WTC11 (cell line): ENCODE data around the gene BOD1. TPM values are rescaled to one million over a fixed set of nuclear protein-coding genes. Genes with fewer than 3 reads are reported as not detected.

Experiments
- ATAC-seq: fragments of 200-7000 bp; cut with Tn5 transposase; 2 replicates; pipeline ENCODE4 v1.10.0; 2021; ENCODE audit warnings: mild to moderate bottlenecking, moderate library complexity
- CTCF ChIA-PET: fragments of 300-600 bp; sonication (Branson Sonifier 250); formaldehyde crosslinking; loops from one replicate; lab custom pipeline; 2021; ENCODE audit warnings: antibody characterized with exemption; lab: Charles Lee
- POLR2A ChIA-PET: fragments of 350-600 bp; sonication (Branson Sonifier 250); formaldehyde crosslinking; loops from one replicate; lab custom pipeline; 2021; ENCODE audit warnings: antibody characterized with exemption; lab: Charles Lee
- DNase-seq: peaks from one replicate; pipeline ENCODE4 v3.0.0; 2021; ENCODE audit warnings: low spot score
- H3K27ac Mint-ChIP-seq: 2 replicates; pipeline ENCODE4 v1.8.0; 2021; ENCODE audit warnings: mixed read lengths
- H3K27me3 Mint-ChIP-seq: 2 replicates; pipeline ENCODE4 v1.8.0; 2021; ENCODE audit warnings: low read depth, mild to moderate bottlenecking, moderate library complexity, mixed read lengths
- H3K36me3 Mint-ChIP-seq: 2 replicates; pipeline ENCODE4 v1.8.0; 2021; ENCODE audit warnings: mixed read lengths
- H3K4me1 Mint-ChIP-seq: 2 replicates; pipeline ENCODE4 v1.8.0; 2022; ENCODE audit warnings: mixed read lengths
- H3K4me3 Mint-ChIP-seq: 2 replicates; pipeline ENCODE4 v1.8.0; 2021; ENCODE audit warnings: mild to moderate bottlenecking, moderate library complexity, mixed read lengths
- H3K9me3 Mint-ChIP-seq: 2 replicates; pipeline ENCODE4 v1.8.0; 2021; ENCODE audit warnings: mixed read lengths
- GABPB1 ChIP-seq: sonication (generic); formaldehyde crosslinking; IDR thresholded peaks from 2 replicates; pipeline ENCODE4 v1.8.1; 2023; ENCODE audit warnings: mild to moderate bottlenecking, missing genetic modification reagents
- NR1H2 ChIP-seq: sonication (generic); formaldehyde crosslinking; IDR thresholded peaks from 2 replicates; pipeline ENCODE4 v1.9.0; 2021; ENCODE audit warnings: mild to moderate bottlenecking, moderate library complexity, missing genetic modification reagents
- OVOL2 ChIP-seq: fragments of 250-450 bp; sonication (Bioruptor Pico); IDR thresholded peaks from 2 replicates; pipeline ENCODE4 v1.9.0; 2021; ENCODE audit warnings: mild to moderate bottlenecking, borderline replicate concordance
- RORB ChIP-seq: fragments of 250-450 bp; sonication (Bioruptor Pico); IDR thresholded peaks from 2 replicates; pipeline ENCODE4 v1.9.0; 2021; ENCODE audit warnings: mild to moderate bottlenecking
- SMAD4 ChIP-seq: sonication (generic); formaldehyde crosslinking; IDR thresholded peaks from 2 replicates; pipeline ENCODE4 v1.8.0; 2022; ENCODE audit warnings: mild to moderate bottlenecking, missing genetic modification reagents
- ZNF263 ChIP-seq: sonication (generic); formaldehyde crosslinking; IDR thresholded peaks from 2 replicates; pipeline ENCODE4 v1.8.1; 2022; ENCODE audit warnings: low read depth, mild to moderate bottlenecking, moderate library complexity, missing genetic modification reagents
- ZNF317 ChIP-seq: sonication (generic); formaldehyde crosslinking; IDR thresholded peaks from 2 replicates; pipeline ENCODE4 v1.8.1; 2023; ENCODE audit warnings: low read depth, mild to moderate bottlenecking, moderate library complexity, missing genetic modification reagents, borderline replicate concordance
- ZNF396 ChIP-seq: fragments of 250-450 bp; sonication (Bioruptor Pico); IDR thresholded peaks from 2 replicates; pipeline ENCODE4 v1.8.0; 2021; ENCODE audit warnings: mild to moderate bottlenecking, moderate library complexity, borderline replicate concordance
- ZNF671 ChIP-seq: fragments of 250-450 bp; sonication (Bioruptor Pico); IDR thresholded peaks from 2 replicates; pipeline ENCODE4 v1.8.0; 2021; ENCODE audit warnings: mild to moderate bottlenecking
- total RNA-seq: library from RNA; stranded (reverse); gene quantifications from 3 replicates; pipeline ENCODE4 v1.2.3, GENCODE V29; 2021
- TF ChIP-seq, protein P1 (sequence below): sonication (generic); formaldehyde crosslinking; IDR thresholded peaks from 2 replicates; pipeline ENCODE4 v1.8.0; 2023; ENCODE audit warnings: missing genetic modification reagents, mild to moderate bottlenecking, borderline replicate concordance
- TF ChIP-seq, protein P2 (sequence below): sonication (generic); formaldehyde crosslinking; IDR thresholded peaks from 2 replicates; pipeline ENCODE4 v1.8.1; 2023; ENCODE audit warnings: mild to moderate bottlenecking, missing genetic modification reagents, borderline replicate concordance
- TF ChIP-seq, protein P3 (sequence below): fragments of 200-600 bp; IDR thresholded peaks from 2 replicates; pipeline ENCODE4 v1.8.0; 2022; ENCODE audit warnings: antibody characterized with exemption
- TF ChIP-seq, protein P4 (sequence below): sonication (generic); formaldehyde crosslinking; IDR thresholded peaks from 2 replicates; pipeline ENCODE4 v1.8.1; 2022; ENCODE audit warnings: mild to moderate bottlenecking, moderate library complexity, missing genetic modification reagents
- TF ChIP-seq, protein P5 (sequence below): sonication (generic); formaldehyde crosslinking; IDR thresholded peaks from 2 replicates; pipeline ENCODE4 v1.8.1; 2022; ENCODE audit warnings: low read depth, missing genetic modification reagents, borderline replicate concordance

Gene BOD1
- total RNA-seq, 1 experiment from 2014 or later, result 120 TPM

DNA sequence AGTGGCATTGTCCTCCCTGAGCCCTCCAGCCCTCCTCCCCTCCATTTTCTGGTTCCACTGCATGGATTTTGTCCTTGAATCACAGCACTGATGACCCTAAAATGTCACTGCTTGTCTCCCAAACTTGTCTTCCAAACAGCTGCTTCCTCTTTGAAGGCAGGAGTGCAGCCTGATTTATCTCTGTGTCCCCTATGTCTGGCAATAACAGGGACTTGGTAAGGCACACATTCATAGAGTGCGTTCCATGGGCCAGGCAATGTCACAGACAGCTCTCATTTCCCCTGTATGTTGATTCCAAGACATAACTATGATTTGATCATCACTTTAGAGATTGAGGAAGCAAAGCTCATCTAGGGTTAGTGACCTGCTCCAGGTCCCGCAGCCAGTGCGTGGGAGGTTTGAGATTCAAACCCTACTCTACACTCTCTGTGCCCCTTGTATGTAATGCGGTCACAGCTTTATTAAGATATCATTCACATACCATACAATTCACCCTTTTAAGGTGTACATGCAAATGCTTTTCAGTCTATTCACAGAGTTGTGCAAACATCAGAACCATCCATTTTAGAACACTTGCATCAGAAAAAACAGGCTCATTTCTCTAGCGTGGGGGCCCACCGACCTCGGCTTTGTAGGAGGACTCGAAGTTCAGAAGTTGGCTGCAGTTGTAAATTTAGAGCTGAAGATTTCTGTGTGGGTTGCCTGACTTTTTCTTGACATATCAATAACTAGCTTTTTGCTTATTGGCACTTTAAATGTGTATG is 28.4 kb upstream of the BOD1 start (continued):
- no peak for TF ChIP-seq OVOL2 (CRISPR knock-in tag)
- TF ChIP-seq NR1H2 (CRISPR knock-in tag), result no peak
- TF ChIP-seq, protein P1, sequence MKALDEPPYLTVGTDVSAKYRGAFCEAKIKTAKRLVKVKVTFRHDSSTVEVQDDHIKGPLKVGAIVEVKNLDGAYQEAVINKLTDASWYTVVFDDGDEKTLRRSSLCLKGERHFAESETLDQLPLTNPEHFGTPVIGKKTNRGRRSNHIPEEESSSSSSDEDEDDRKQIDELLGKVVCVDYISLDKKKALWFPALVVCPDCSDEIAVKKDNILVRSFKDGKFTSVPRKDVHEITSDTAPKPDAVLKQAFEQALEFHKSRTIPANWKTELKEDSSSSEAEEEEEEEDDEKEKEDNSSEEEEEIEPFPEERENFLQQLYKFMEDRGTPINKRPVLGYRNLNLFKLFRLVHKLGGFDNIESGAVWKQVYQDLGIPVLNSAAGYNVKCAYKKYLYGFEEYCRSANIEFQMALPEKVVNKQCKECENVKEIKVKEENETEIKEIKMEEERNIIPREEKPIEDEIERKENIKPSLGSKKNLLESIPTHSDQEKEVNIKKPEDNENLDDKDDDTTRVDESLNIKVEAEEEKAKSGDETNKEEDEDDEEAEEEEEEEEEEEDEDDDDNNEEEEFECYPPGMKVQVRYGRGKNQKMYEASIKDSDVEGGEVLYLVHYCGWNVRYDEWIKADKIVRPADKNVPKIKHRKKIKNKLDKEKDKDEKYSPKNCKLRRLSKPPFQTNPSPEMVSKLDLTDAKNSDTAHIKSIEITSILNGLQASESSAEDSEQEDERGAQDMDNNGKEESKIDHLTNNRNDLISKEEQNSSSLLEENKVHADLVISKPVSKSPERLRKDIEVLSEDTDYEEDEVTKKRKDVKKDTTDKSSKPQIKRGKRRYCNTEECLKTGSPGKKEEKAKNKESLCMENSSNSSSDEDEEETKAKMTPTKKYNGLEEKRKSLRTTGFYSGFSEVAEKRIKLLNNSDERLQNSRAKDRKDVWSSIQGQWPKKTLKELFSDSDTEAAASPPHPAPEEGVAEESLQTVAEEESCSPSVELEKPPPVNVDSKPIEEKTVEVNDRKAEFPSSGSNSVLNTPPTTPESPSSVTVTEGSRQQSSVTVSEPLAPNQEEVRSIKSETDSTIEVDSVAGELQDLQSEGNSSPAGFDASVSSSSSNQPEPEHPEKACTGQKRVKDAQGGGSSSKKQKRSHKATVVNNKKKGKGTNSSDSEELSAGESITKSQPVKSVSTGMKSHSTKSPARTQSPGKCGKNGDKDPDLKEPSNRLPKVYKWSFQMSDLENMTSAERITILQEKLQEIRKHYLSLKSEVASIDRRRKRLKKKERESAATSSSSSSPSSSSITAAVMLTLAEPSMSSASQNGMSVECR (CRISPR knock-in tag), result no peak
- no peak for TF ChIP-seq ZNF671 (CRISPR knock-in tag)

DNA sequence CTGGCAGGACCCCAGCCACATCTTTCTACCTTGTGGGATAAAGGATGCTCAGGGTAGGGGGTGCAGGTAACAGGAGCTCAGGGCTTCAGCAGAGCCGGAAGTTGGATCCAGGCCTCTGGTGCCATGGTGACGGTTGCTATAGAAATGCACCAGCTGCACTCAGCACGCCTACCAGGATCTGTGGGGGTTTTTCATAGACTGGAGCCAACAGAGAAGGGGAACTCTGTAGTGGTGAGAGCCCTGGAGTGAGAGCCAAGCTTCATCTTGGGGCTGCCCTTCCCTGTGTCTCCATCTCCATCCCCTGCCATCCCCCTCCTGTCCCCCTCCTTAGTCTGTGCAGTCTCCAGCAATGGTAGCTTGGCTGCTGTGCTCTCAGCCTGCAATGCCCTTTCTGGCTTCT is 27.5 kb upstream of the BOD1 start:
- H3K27ac Mint-ChIP-seq, result no peak overlapping the region
- peaks cover 9% of the 10 kb centered on the region for H3K27me3 Mint-ChIP-seq
- H3K4me3 Mint-ChIP-seq, result no peak overlapping the region
- ChIA-PET POLR2A (no interaction called here), CTCF (interaction anchor here (0.6 to 5.7 kb wide), 7 partner anchors 15 to 329 kb away, joined by 3 to 50 read pairs (median 3); partner anchors contain the start of gene BOD1)
- TF ChIP-seq, protein P2, sequence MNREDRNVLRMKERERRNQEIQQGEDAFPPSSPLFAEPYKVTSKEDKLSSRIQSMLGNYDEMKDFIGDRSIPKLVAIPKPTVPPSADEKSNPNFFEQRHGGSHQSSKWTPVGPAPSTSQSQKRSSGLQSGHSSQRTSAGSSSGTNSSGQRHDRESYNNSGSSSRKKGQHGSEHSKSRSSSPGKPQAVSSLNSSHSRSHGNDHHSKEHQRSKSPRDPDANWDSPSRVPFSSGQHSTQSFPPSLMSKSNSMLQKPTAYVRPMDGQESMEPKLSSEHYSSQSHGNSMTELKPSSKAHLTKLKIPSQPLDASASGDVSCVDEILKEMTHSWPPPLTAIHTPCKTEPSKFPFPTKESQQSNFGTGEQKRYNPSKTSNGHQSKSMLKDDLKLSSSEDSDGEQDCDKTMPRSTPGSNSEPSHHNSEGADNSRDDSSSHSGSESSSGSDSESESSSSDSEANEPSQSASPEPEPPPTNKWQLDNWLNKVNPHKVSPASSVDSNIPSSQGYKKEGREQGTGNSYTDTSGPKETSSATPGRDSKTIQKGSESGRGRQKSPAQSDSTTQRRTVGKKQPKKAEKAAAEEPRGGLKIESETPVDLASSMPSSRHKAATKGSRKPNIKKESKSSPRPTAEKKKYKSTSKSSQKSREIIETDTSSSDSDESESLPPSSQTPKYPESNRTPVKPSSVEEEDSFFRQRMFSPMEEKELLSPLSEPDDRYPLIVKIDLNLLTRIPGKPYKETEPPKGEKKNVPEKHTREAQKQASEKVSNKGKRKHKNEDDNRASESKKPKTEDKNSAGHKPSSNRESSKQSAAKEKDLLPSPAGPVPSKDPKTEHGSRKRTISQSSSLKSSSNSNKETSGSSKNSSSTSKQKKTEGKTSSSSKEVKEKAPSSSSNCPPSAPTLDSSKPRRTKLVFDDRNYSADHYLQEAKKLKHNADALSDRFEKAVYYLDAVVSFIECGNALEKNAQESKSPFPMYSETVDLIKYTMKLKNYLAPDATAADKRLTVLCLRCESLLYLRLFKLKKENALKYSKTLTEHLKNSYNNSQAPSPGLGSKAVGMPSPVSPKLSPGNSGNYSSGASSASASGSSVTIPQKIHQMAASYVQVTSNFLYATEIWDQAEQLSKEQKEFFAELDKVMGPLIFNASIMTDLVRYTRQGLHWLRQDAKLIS (CRISPR knock-in tag), result no peak
- H3K4me1 Mint-ChIP-seq, result peaks cover 63% of the 10 kb centered on the region
- no peaks in the 10 kb centered on the region for H3K9me3 Mint-ChIP-seq
- ATAC-seq (peak; percentile 86), DNase-seq (peak; percentile 79)
- H3K36me3 Mint-ChIP-seq, result no peaks in the 10 kb centered on the region

DNA sequence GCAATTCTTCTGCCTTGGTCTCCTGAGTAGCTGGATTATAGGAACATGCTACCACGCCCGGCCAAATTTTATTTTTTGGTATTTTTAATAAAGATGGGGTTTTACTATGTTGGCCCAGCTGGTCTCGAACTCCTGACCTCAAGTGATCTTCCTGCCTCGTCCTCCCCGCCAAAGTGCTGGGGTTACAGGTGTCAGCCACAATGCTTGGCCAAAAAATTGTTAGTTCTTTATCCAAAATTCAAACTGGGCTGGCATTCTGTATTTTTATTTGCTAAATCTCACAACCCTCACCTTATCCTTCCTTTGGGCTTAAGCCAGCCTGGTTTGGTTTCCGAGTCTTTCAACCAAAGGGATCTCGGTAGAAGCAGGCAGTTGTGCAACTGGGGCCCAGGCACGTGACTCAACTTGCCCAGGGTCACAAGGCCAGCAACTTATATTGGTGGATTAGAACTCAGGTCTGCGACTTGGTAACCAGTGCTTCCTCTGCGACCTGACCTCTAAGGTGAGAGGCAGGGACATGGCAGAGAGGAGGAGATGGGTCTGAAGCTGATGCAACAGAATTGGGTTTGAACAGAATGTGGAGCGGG is 26.5 kb upstream of the BOD1 start:
- TF ChIP-seq, protein P3, sequence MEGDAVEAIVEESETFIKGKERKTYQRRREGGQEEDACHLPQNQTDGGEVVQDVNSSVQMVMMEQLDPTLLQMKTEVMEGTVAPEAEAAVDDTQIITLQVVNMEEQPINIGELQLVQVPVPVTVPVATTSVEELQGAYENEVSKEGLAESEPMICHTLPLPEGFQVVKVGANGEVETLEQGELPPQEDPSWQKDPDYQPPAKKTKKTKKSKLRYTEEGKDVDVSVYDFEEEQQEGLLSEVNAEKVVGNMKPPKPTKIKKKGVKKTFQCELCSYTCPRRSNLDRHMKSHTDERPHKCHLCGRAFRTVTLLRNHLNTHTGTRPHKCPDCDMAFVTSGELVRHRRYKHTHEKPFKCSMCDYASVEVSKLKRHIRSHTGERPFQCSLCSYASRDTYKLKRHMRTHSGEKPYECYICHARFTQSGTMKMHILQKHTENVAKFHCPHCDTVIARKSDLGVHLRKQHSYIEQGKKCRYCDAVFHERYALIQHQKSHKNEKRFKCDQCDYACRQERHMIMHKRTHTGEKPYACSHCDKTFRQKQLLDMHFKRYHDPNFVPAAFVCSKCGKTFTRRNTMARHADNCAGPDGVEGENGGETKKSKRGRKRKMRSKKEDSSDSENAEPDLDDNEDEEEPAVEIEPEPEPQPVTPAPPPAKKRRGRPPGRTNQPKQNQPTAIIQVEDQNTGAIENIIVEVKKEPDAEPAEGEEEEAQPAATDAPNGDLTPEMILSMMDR, result no peak
- TF ChIP-seq, all 79 proteins: peak for 0
- Mint-ChIP-seq H3K27ac (peak overlapping the region; percentile 25), H3K27me3 (peaks cover 9% of the 10 kb centered on the region), H3K4me1 (peaks cover 71% of the 10 kb centered on the region), H3K9me3 (no peaks in the 10 kb centered on the region), H3K36me3 (no peaks in the 10 kb centered on the region), H3K4me3 (no peak overlapping the region)
- ChIA-PET POLR2A (no interaction called here), CTCF (interaction anchor here (1.0 to 5.7 kb wide), 3 partner anchors 13 to 330 kb away, joined by 3 to 50 read pairs (median 3); no protein-coding TSS in a partner anchor)
- DNase-seq (no peak), ATAC-seq (no peak)

DNA sequence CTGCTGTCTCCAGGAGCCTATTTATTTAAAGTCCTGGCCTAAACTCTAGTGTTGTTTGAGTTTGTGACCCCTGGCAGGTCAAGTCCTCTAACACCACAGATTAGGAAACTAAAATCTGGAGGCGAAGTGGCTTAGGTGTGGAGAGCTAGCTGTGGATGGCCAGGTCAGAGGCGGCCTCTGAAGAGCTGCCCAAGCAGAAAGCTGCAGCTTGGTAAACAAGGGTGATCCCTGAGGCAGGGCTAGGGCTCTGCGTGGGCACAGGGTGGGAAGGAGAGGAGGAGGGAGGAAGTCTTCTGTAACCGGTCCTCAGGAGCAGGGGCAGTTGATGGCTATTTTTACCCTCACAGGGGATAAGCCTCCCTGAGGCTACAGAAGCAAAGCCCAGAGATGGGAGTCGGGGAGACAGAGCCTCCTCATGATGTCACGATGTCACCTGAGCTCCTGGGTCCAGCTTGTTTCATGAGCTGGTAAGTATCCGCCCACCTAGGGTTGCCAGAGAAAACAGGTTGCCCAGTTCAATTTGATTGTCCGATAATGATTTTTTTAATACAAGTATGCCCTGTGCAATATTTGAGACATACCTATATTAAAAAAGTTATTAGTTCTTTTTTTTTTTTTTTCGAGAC is 25.9 kb upstream of the BOD1 start:
- Mint-ChIP-seq H3K4me3 (no peak overlapping the region), H3K4me1 (peaks cover 71% of the 10 kb centered on the region), H3K27me3 (peaks cover 9% of the 10 kb centered on the region), H3K9me3 (no peaks in the 10 kb centered on the region), H3K27ac (no peak overlapping the region), H3K36me3 (no peaks in the 10 kb centered on the region)
- ChIA-PET POLR2A (no interaction called here), CTCF (interaction anchor here (1.0 to 5.7 kb wide), 4 partner anchors 13 to 331 kb away, joined by 3 to 50 read pairs (median 4); no protein-coding TSS in a partner anchor)
- no peak for ATAC-seq
- no peak for DNase-seq
- TF ChIP-seq SMAD4 (CRISPR knock-in tag) (no peak), ZNF396 (CRISPR knock-in tag) (no peak), RORB (CRISPR knock-in tag) (no peak), ZNF317 (CRISPR knock-in tag) (no peak), ZNF263 (CRISPR knock-in tag) (no peak), GABPB1 (no peak)
- TF ChIP-seq, protein P4, sequence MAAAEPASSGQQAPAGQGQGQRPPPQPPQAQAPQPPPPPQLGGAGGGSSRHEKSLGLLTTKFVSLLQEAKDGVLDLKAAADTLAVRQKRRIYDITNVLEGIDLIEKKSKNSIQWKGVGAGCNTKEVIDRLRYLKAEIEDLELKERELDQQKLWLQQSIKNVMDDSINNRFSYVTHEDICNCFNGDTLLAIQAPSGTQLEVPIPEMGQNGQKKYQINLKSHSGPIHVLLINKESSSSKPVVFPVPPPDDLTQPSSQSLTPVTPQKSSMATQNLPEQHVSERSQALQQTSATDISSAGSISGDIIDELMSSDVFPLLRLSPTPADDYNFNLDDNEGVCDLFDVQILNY (CRISPR knock-in tag), result no peak
- TF ChIP-seq, protein P5, sequence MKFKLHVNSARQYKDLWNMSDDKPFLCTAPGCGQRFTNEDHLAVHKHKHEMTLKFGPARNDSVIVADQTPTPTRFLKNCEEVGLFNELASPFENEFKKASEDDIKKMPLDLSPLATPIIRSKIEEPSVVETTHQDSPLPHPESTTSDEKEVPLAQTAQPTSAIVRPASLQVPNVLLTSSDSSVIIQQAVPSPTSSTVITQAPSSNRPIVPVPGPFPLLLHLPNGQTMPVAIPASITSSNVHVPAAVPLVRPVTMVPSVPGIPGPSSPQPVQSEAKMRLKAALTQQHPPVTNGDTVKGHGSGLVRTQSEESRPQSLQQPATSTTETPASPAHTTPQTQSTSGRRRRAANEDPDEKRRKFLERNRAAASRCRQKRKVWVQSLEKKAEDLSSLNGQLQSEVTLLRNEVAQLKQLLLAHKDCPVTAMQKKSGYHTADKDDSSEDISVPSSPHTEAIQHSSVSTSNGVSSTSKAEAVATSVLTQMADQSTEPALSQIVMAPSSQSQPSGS (CRISPR knock-in tag), result no peak
